Measurements from ENCODE around the gene SLC2A4RG. TPM values are rescaled to one million over a fixed set of nuclear protein-coding genes. Genes with fewer than 3 reads are reported as not detected.
A peak's percentile ranks its signal among the peaks of the same experiment; 100 is the strongest.

Gene SLC2A4RG
- total RNA-seq, 1 donor from 2014 or later: 12.0 TPM

- Mint-ChIP-seq H3K4me3 (peak overlapping the region; percentile 18), H3K27ac (no peak overlapping the region), H3K4me1 (no peaks in the 10 kb centered on the region)
Measured at GRCh38 chr20:63700199-63701050, 39.2 kb upstream of the SLC2A4RG start.

GRCh38 chr20:63701051-63701328 is 38.6 kb upstream of the SLC2A4RG start:
- H3K36me3 ChIP-seq: no peaks in the 10 kb centered on the region
- Mint-ChIP-seq H3K36me3 (peaks cover 5% of the 10 kb centered on the region), H3K4me3 (no peak overlapping the region), H3K4me1 (no peaks in the 10 kb centered on the region), H3K27ac (no peak overlapping the region), H3K27me3 (ENCODE audit: insufficient read depth, low read depth) (peaks cover 6% of the 10 kb centered on the region), H3K9me3 (no peaks in the 10 kb centered on the region)
- H3K27ac ChIP-seq: no peak overlapping the region
- H3F3A ChIP-seq (ENCODE audit: low read depth): peaks cover 5% of the 10 kb centered on the region
- no peaks in the 10 kb centered on the region for H3K9me3 ChIP-seq (ENCODE audit: low read depth)
- no peak for DNase-seq (ENCODE audit: low spot score)
- H3K27me3 ChIP-seq: no peaks in the 10 kb centered on the region
- no peak overlapping the region for H3K4me2 ChIP-seq
- peaks cover 10% of the 10 kb centered on the region for H3K4me1 ChIP-seq
- no peak overlapping the region for H3K4me3 ChIP-seq
- H3K9ac ChIP-seq: no peak overlapping the region
- TF ChIP-seq CTCF (IDR thresholded peaks at IDR 0.05) (no peak), EZH2 (IDR thresholded peaks at IDR 0.05) (no peak), EZH2phosphoT487 (IDR thresholded peaks at IDR 0.05) (no peak)
- peaks cover 2% of the 10 kb centered on the region for H4K20me1 ChIP-seq (ENCODE audit: low read depth)
- peaks cover 5% of the 10 kb centered on the region for H3K79me2 ChIP-seq (ENCODE audit: low read depth)
- no peak overlapping the region for H2AFZ ChIP-seq (replicated peaks)

More at GRCh38 chr20:63700199-63701050, 39.2 kb upstream of the SLC2A4RG start:
- Histone ChIP-seq H2AFZ (replicated peaks) (no peak overlapping the region), H3K4me1 (peaks cover 10% of the 10 kb centered on the region), H3K27me3 (no peaks in the 10 kb centered on the region), H3K79me2 (ENCODE audit: low read depth) (no peaks in the 10 kb centered on the region), H3K4me3 (no peak overlapping the region), H3K9ac (no peak overlapping the region), H3K9me3 (ENCODE audit: low read depth) (no peaks in the 10 kb centered on the region), H3K36me3 (no peaks in the 10 kb centered on the region), H3K4me2 (no peak overlapping the region), H3K27ac (no peak overlapping the region), H3F3A (ENCODE audit: low read depth) (peaks cover 7% of the 10 kb centered on the region), H4K20me1 (ENCODE audit: low read depth) (no peaks in the 10 kb centered on the region)
- TF ChIP-seq EZH2phosphoT487 (IDR thresholded peaks at IDR 0.05): no peak
- no peak for TF ChIP-seq CTCF (IDR thresholded peaks at IDR 0.05)
- no peak for TF ChIP-seq EZH2 (IDR thresholded peaks at IDR 0.05)
- H3K36me3 Mint-ChIP-seq: peaks cover 3% of the 10 kb centered on the region
- H3K27me3 Mint-ChIP-seq (ENCODE audit: insufficient read depth, low read depth): peaks cover 6% of the 10 kb centered on the region
- no peak for DNase-seq (ENCODE audit: low spot score)
- no peaks in the 10 kb centered on the region for H3K9me3 Mint-ChIP-seq

GRCh38 chr20:63701329-63702035 is 38.1 kb upstream of the SLC2A4RG start:
- no peak for TF ChIP-seq CTCF (IDR thresholded peaks at IDR 0.05)
- no peak for TF ChIP-seq EZH2phosphoT487 (IDR thresholded peaks at IDR 0.05)
- TF ChIP-seq EZH2 (IDR thresholded peaks at IDR 0.05): no peak
- H2AFZ ChIP-seq (replicated peaks): no peak overlapping the region
- H3K27me3 ChIP-seq: no peaks in the 10 kb centered on the region
- H3K36me3 Mint-ChIP-seq: peaks cover 6% of the 10 kb centered on the region
- H4K20me1 ChIP-seq (ENCODE audit: low read depth): peaks cover 7% of the 10 kb centered on the region
- no peaks in the 10 kb centered on the region for H3F3A ChIP-seq (ENCODE audit: low read depth)
- no peaks in the 10 kb centered on the region for H3K9me3 Mint-ChIP-seq
- H3K4me1 Mint-ChIP-seq: peaks cover 1% of the 10 kb centered on the region
- peaks cover 6% of the 10 kb centered on the region for H3K27me3 Mint-ChIP-seq (ENCODE audit: insufficient read depth, low read depth)
- no peak overlapping the region for H3K27ac Mint-ChIP-seq
- no peak overlapping the region for H3K4me3 Mint-ChIP-seq
- H3K4me3 ChIP-seq: no peak overlapping the region
- no peak overlapping the region for H3K4me2 ChIP-seq
- H3K4me1 ChIP-seq: peaks cover 7% of the 10 kb centered on the region
- H3K9ac ChIP-seq: no peak overlapping the region
- DNase-seq (ENCODE audit: low spot score): no peak
- no peak overlapping the region for H3K27ac ChIP-seq
- no peaks in the 10 kb centered on the region for H3K9me3 ChIP-seq (ENCODE audit: low read depth)
- H3K36me3 ChIP-seq: no peaks in the 10 kb centered on the region
- H3K79me2 ChIP-seq (ENCODE audit: low read depth): peaks cover 10% of the 10 kb centered on the region
